Small intestine (tissue), 7 donors: ENCODE data around the gene ZNF536. TPM values are rescaled to one million over a fixed set of nuclear protein-coding genes. Genes with fewer than 3 reads are reported as not detected.
A peak's percentile ranks its signal among the peaks of the same experiment; 100 is the strongest.
"Not testable (repeated sequence)": the region's sequence is repeated elsewhere in the genome, so short reads cannot be mapped to it uniquely, and the experiment has no call there.

Experiments used
- DNase-seq, 2 donors: peaks; one replicate each; pipeline versions ENCODE4 v3.0.0 to v3.0.0-alpha.2; 2013
- FAIRE-seq: peaks from 2 replicates; lab custom pipeline; 2012; peaks lifted over from hg19 to GRCh38; lab: Jason Lieb, UNC
- H3K27ac ChIP-seq, 3 donors: one replicate each; pipeline ENCODE4 v1.5.1; 2013; ENCODE audit warnings: low read length in 2 of 3, mild to moderate bottlenecking in 2 of 3, control low read depth in 1 of 3, inconsistent platforms in 1 of 3, low read depth in 1 of 3, moderate library complexity in 1 of 3
- H3K27me3 ChIP-seq, 3 donors: one replicate each; pipeline ENCODE4 v1.6.1; 2013; ENCODE audit warnings: low read length in 3 of 3, inconsistent platforms in 1 of 3; ENCODE audit not compliant: control insufficient read depth in 3 of 3, insufficient read depth in 3 of 3
- H3K36me3 ChIP-seq, 3 donors: one replicate each; pipeline ENCODE4 v1.6.1; 2013; ENCODE audit warnings: low read length in 3 of 3, inconsistent platforms in 1 of 3, low read depth in 1 of 3, mild to moderate bottlenecking in 1 of 3, moderate library complexity in 1 of 3; ENCODE audit not compliant: control insufficient read depth in 3 of 3, insufficient read depth in 2 of 3
- H3K4me1 ChIP-seq, 3 donors: one replicate each; pipeline ENCODE4 v1.6.1; 2013; ENCODE audit warnings: low read length in 2 of 3, inconsistent platforms in 1 of 3, low read depth in 1 of 3, mild to moderate bottlenecking in 1 of 3, moderate library complexity in 1 of 3; ENCODE audit not compliant: control insufficient read depth in 3 of 3, insufficient read depth in 2 of 3
- H3K4me3 ChIP-seq, 3 donors: one replicate each; pipeline ENCODE4 v1.5.1; 2013; ENCODE audit warnings: low read length in 3 of 3, control low read depth in 1 of 3, inconsistent platforms in 1 of 3, low read depth in 1 of 3, mild to moderate bottlenecking in 1 of 3, moderate library complexity in 1 of 3
- H3K9me3 ChIP-seq, 2 donors: one replicate each; pipeline ENCODE4 v1.6.1; 2013; ENCODE audit warnings: low read depth in 1 of 2, low read length in 1 of 2; ENCODE audit not compliant: control insufficient read depth in 2 of 2, insufficient read depth in 1 of 2
- WGBS, 3 donors: extraction: QIAGEN DNeasy Blood & Tissue Kit; methylation state at CpG; one replicate each; pipeline ENCODE4 v1.1.7; 2013; 5-methylcytosine and 5-hydroxymethylcytosine counted together
- polyA plus RNA-seq, 4 donors: library from polyadenylated mRNA; stranded (reverse) in 3 of 4; unstranded in 1 of 4; fragments of 200-250 nt in 3 of 4; fragments of 120-200 nt in 1 of 4; gene quantifications; one replicate each; pipeline versions ENCODE4 v1.2.1 to v1.2.3, GENCODE V29; 2013
- donor health status: healthy with polysubstance abuse.
- donor health status: control.
- donor health status: control.
- donor health status: Bipolar disorder and iron deficiency.
- donor health status: healthy.

The ZNF536 gene
- polyA plus RNA-seq, 4 donors, result 0.27 to 3.3 (median 0.98) TPM; not detected in 1

- FAIRE-seq (no peak), DNase-seq (peak; percentile 9 to 29)
Measured at GRCh38 chr19:30406220-30407067, 34.3 kb downstream of the ZNF536 start.

GRCh38 chr19:30407068-30407709 is 35.0 kb downstream of the ZNF536 start:
- Histone ChIP-seq H3K27ac (peak overlapping the region in 1 of 3 donors; percentile 11), H3K4me3 (no peak overlapping the region), H3K27me3 (no peaks in the 10 kb centered on the region), H3K36me3 (no peaks in the 10 kb centered on the region), H3K4me1 (no peaks in the 10 kb centered on the region), H3K9me3 (no peaks in the 10 kb centered on the region)
- FAIRE-seq (no peak), DNase-seq (no peak)
- 58 to 73% (median 61%) methylated on average over 8 of the region's 8 CpGs for WGBS, 3 donors

More at GRCh38 chr19:30406220-30407067, 34.3 kb downstream of the ZNF536 start:
- H3K9me3 ChIP-seq, result no peaks in the 10 kb centered on the region
- no peak overlapping the region for H3K4me3 ChIP-seq
- no peaks in the 10 kb centered on the region for H3K27me3 ChIP-seq
- H3K27ac ChIP-seq, result peak overlapping the region in 1 of 3 donors; percentile 11
- no peaks in the 10 kb centered on the region for H3K36me3 ChIP-seq
- WGBS, 3 donors, result 46 to 56% (median 49%) methylated on average over 13 of the region's 13 CpGs
- H3K4me1 ChIP-seq, result no peaks in the 10 kb centered on the region

- DNase-seq (no peak), FAIRE-seq (no peak)
- no peak overlapping the region for H3K27ac ChIP-seq
- no peaks in the 10 kb centered on the region for H3K9me3 ChIP-seq
- H3K27me3 ChIP-seq, result no peaks in the 10 kb centered on the region
- 79 to 88% (median 83%) methylated on average over 3 of the region's 3 CpGs for WGBS, 3 donors
- H3K4me3 ChIP-seq, result no peak overlapping the region
- no peaks in the 10 kb centered on the region for H3K4me1 ChIP-seq
- no peaks in the 10 kb centered on the region for H3K36me3 ChIP-seq
Measured at GRCh38 chr19:30408734-30409301, 36.6 kb downstream of the ZNF536 start.

- Histone ChIP-seq H3K27me3 (no peaks in the 10 kb centered on the region), H3K4me3 (no peak overlapping the region), H3K9me3 (no peaks in the 10 kb centered on the region), H3K27ac (no peak overlapping the region), H3K4me1 (no peaks in the 10 kb centered on the region), H3K36me3 (no peaks in the 10 kb centered on the region)
- WGBS, 3 donors, result 52 to 75% (median 74%) methylated on average over 1 of the region's 1 CpG
- FAIRE-seq (no peak), DNase-seq (no peak)
Measured at GRCh38 chr19:30411714-30412113, 39.5 kb downstream of the ZNF536 start.

GRCh38 chr19:30416375-30416774 is 44.2 kb downstream of the ZNF536 start:
- DNase-seq, result no peak
- Histone ChIP-seq H3K27ac (no peak overlapping the region), H3K36me3 (no peaks in the 10 kb centered on the region), H3K4me3 (no peak overlapping the region), H3K27me3 (no peaks in the 10 kb centered on the region), H3K4me1 (no peaks in the 10 kb centered on the region), H3K9me3 (no peaks in the 10 kb centered on the region)
- whole genome bisulfite sequencing, 3 donors, result 11 to 35% (median 16%) methylated on average over 2 of the region's 2 CpGs
- FAIRE-seq, result no peak

- not testable (repeated sequence) for H3K27me3 ChIP-seq, H3K4me1 ChIP-seq, H3K36me3 ChIP-seq, H3K4me3 ChIP-seq, DNase-seq, H3K27ac ChIP-seq, FAIRE-seq, H3K9me3 ChIP-seq
- WGBS, 3 donors, result 42 to 69% (median 56%) methylated on average over 4 of the region's 4 CpGs
Measured at GRCh38 chr19:30417166-30417565, 45.0 kb downstream of the ZNF536 start.

- Histone ChIP-seq H3K36me3 (no peaks in the 10 kb centered on the region), H3K4me3 (no peak overlapping the region), H3K4me1 (no peaks in the 10 kb centered on the region), H3K9me3 (no peaks in the 10 kb centered on the region), H3K27ac (no peak overlapping the region), H3K27me3 (no peaks in the 10 kb centered on the region)
- 61 to 72% (median 71%) methylated on average over 15 of the region's 15 CpGs for whole genome bisulfite sequencing, 3 donors
- DNase-seq (no peak), FAIRE-seq (no peak)
Measured at GRCh38 chr19:30419568-30420180, 47.5 kb downstream of the ZNF536 start.

- WGBS, 3 donors, result 79 to 82% (median 81%) methylated on average over 8 of the region's 8 CpGs
- no peaks in the 10 kb centered on the region for H3K4me1 ChIP-seq
- DNase-seq (no peak), FAIRE-seq (no peak)
- H3K4me3 ChIP-seq, result no peak overlapping the region
- H3K27ac ChIP-seq, result no peak overlapping the region
- H3K9me3 ChIP-seq, result no peaks in the 10 kb centered on the region
- no peaks in the 10 kb centered on the region for H3K36me3 ChIP-seq
- H3K27me3 ChIP-seq, result no peaks in the 10 kb centered on the region
Measured at GRCh38 chr19:30420316-30420715, 48.1 kb downstream of the ZNF536 start.
